Natural killer cell (primary cell): ENCODE data around the gene ADCY2. TPM values are rescaled to one million over a fixed set of nuclear protein-coding genes. Genes with fewer than 3 reads are reported as not detected.
A peak's percentile ranks its signal among the peaks of the same experiment; 100 is the strongest.

Experiments used
- ATAC-seq, 3 donors: fragments of 150-1000 bp in 2 of 3; fragments of 200-7000 bp in 1 of 3; cut with Tn5 transposase; 1 replicate in 1 of 3; 2 replicates in 2 of 3; pipeline ENCODE4 v1.10.0; 2021; ENCODE audit warnings: mild to moderate bottlenecking in 2 of 3, moderate library complexity in 2 of 3
- DNase-seq, 2 donors: peaks; one replicate each; pipeline versions ENCODE4 v3.0.0 to v3.0.0-alpha.2; 2013 to 2021; ENCODE audit warnings: mixed read lengths in 1 of 2
- H3K27ac ChIP-seq: one replicate; pipeline ENCODE4 v1.5.1; 2013; ENCODE audit warnings: mild to moderate bottlenecking, low read length
- H3K27me3 ChIP-seq: one replicate; pipeline ENCODE4 v1.6.1; 2013; ENCODE audit warnings: low read length; ENCODE audit not compliant: control insufficient read depth, insufficient read depth
- H3K36me3 ChIP-seq: one replicate; pipeline ENCODE4 v1.6.1; 2013; ENCODE audit warnings: low read length; ENCODE audit not compliant: control insufficient read depth, insufficient read depth
- H3K4me1 ChIP-seq: one replicate; pipeline ENCODE4 v1.6.1; 2013; ENCODE audit warnings: low read length; ENCODE audit not compliant: control insufficient read depth, insufficient read depth
- H3K4me3 ChIP-seq: one replicate; pipeline ENCODE4 v1.5.1; 2013; ENCODE audit warnings: low read length
- H3K9me3 ChIP-seq: one replicate; pipeline ENCODE4 v1.6.1; 2013; ENCODE audit warnings: low read length; ENCODE audit not compliant: control insufficient read depth, insufficient read depth
- H3K27ac Mint-ChIP-seq, 2 donors: one replicate each; pipeline ENCODE4 v1.8.0; 2022; ENCODE audit warnings: mild to moderate bottlenecking in 2 of 2, mixed read lengths in 2 of 2, moderate library complexity in 1 of 2
- H3K27me3 Mint-ChIP-seq, 2 donors: one replicate each; pipeline ENCODE4 v1.8.0; 2022; ENCODE audit warnings: low read depth in 2 of 2, mixed read lengths in 2 of 2
- H3K36me3 Mint-ChIP-seq: one replicate; pipeline ENCODE4 v1.8.0; 2022; ENCODE audit warnings: mixed read lengths
- H3K4me1 Mint-ChIP-seq, 2 donors: one replicate each; pipeline ENCODE4 v1.8.0; 2022; ENCODE audit warnings: mixed read lengths in 2 of 2
- H3K4me3 Mint-ChIP-seq: one replicate; pipeline ENCODE4 v1.8.0; 2022; ENCODE audit warnings: mild to moderate bottlenecking, moderate library complexity, mixed read lengths
- H3K9me3 Mint-ChIP-seq, 2 donors: one replicate each; pipeline ENCODE4 v1.8.0; 2022; ENCODE audit warnings: mixed read lengths in 2 of 2
- CTCF ChIP-seq: fragments of 200-600 bp; IDR thresholded peaks from one replicate; pipeline ENCODE4 v1.8.0; 2022; ENCODE audit warnings: antibody characterized with exemption
- WGBS: methylation state at CpG from one replicate; pipeline ENCODE4 v1.1.7; 2013; ENCODE audit warnings: missing lambda C conversion rate; ENCODE audit not compliant: insufficient coverage; 5-methylcytosine and 5-hydroxymethylcytosine counted together
- intact Hi-C: fragments of 100-400 bp; cut with micrococcal nuclease; formaldehyde crosslinking; loops from one replicate; pipeline ENCODE4 v1.14.2; 2022
- total RNA-seq, 4 donors: library from RNA; stranded (reverse); fragments of 120-200 nt in 1 of 4; gene quantifications; one replicate each; pipeline versions ENCODE4 v1.2.3 to v1.2.4, GENCODE V29; 2013 to 2022

ADCY2 gene
- total RNA-seq, 3 donors from 2014 or later (not counting 1 experiment from before 2014, with no cell fraction given) = not detected

GRCh38 chr5:7869474-7870136, 473.7 kb downstream of the ADCY2 start:
- under 1% methylated on average over 39 of the region's 41 CpGs for WGBS
- Mint-ChIP-seq H3K4me3 (peak overlapping the region; percentile 92), H3K9me3 (no peaks in the 10 kb centered on the region), H3K27ac (peak overlapping the region; percentile 83 to 87), H3K36me3 (no peaks in the 10 kb centered on the region), H3K27me3 (no peaks in the 10 kb centered on the region), H3K4me1 (peaks cover 75 to 77% of the 10 kb centered on the region in 2 donors)
- Histone ChIP-seq H3K36me3 (peaks cover 14% of the 10 kb centered on the region), H3K4me1 (peaks cover 10% of the 10 kb centered on the region), H3K27me3 (no peaks in the 10 kb centered on the region), H3K9me3 (no peaks in the 10 kb centered on the region), H3K4me3 (peak overlapping the region; percentile 72), H3K27ac (peak overlapping the region; percentile 61)
- ATAC-seq (peak; percentile 24 to 53 (median 39)), DNase-seq (peak; percentile 27 to 50)
- intact Hi-C loops = no loop called here
- no peak for TF ChIP-seq CTCF

- peaks cover 70 to 74% of the 10 kb centered on the region in 2 donors for H3K4me1 Mint-ChIP-seq
- intact Hi-C loops = no loop called here
These were observed 475.7 kb downstream of the ADCY2 start for GRCh38 chr5:7871653-7872052.

DNA sequence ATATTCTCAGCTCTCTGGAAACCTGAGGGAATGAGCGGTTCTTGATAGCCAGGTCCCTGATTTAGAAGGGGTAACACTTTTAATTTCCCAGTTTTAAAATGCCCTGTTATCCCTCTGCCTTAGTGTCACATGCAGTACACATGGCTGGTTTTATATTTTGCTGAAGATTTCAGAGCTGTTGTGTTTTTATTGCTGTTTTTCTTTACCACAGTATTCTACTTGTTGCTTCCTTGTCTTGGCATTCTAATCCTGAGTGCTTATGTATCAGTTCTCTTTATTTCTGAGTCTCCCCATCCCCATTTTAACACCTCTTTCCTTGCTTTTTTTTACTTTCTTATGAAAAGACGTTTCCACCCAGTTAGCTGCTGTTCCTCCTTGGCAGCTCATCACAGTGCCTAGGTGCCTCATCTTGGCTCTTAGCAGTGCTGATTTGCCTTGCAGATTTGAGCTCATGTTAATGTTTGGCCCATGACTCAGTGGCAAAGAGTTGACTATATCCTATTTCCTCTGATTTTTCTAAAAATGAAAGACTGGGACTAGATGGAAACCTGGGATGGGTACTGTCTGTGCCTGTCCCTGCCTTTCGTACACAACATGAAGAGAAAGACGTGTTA, 476.7 kb downstream of the ADCY2 start:
- Histone ChIP-seq H3K36me3 (peaks cover 28% of the 10 kb centered on the region), H3K4me1 (peaks cover 10% of the 10 kb centered on the region), H3K27me3 (no peaks in the 10 kb centered on the region), H3K9me3 (no peaks in the 10 kb centered on the region), H3K4me3 (no peak overlapping the region), H3K27ac (no peak overlapping the region)
- peaks cover 10% of the 10 kb centered on the region for H3K36me3 Mint-ChIP-seq
- H3K4me1 Mint-ChIP-seq = peaks cover 60 to 64% of the 10 kb centered on the region in 2 donors
- DNase-seq = peak in 1 of 2 donors; percentile 21
- peak overlapping the region; percentile 1 for H3K4me3 Mint-ChIP-seq
- ATAC-seq = no peak
- intact Hi-C loops = no loop called here
- WGBS = 73% methylated on average over 4 of the region's 4 CpGs
- H3K27ac Mint-ChIP-seq = peak overlapping the region; percentile 30 to 43
- no peaks in the 10 kb centered on the region for H3K9me3 Mint-ChIP-seq
- H3K27me3 Mint-ChIP-seq = no peaks in the 10 kb centered on the region
- TF ChIP-seq CTCF = no peak

More at GRCh38 chr5:7871653-7872052, 475.7 kb downstream of the ADCY2 start:
- peaks cover 10% of the 10 kb centered on the region for H3K4me1 ChIP-seq
- no peaks in the 10 kb centered on the region for H3K9me3 ChIP-seq
- TF ChIP-seq CTCF = no peak
- H3K4me3 Mint-ChIP-seq = no peak overlapping the region
- H3K36me3 ChIP-seq = peaks cover 24% of the 10 kb centered on the region
- 77% methylated on average over 2 of the region's 2 CpGs for WGBS
- H3K9me3 Mint-ChIP-seq = no peaks in the 10 kb centered on the region
- DNase-seq (peak in 1 of 2 donors; percentile 34), ATAC-seq (no peak)
- H3K27ac Mint-ChIP-seq = peak overlapping the region; percentile 83 to 87
- no peaks in the 10 kb centered on the region for H3K27me3 Mint-ChIP-seq
- no peaks in the 10 kb centered on the region for H3K27me3 ChIP-seq
- no peak overlapping the region for H3K4me3 ChIP-seq
- H3K36me3 Mint-ChIP-seq = peaks cover 9% of the 10 kb centered on the region
- H3K27ac ChIP-seq = no peak overlapping the region
